Globus pallidus (tissue), 1 donor: ENCODE measurements around the gene RPL37.
"Not testable (repeated sequence)": the region's sequence is repeated elsewhere in the genome, so short reads cannot be mapped to it uniquely, and the experiment has no call there.

Experiments
- DNase-seq: peaks from one replicate; pipeline ENCODE4 v3.0.0-alpha.2; 2015; ENCODE audit warnings: low spot score

RPL37 gene

GRCh38 chr5:40796487-40796889 is 38.5 kb downstream of the RPL37 start:
- DNase-seq: no peak

- not testable (repeated sequence) for DNase-seq
Measured at GRCh38 chr5:40794877-40795276, 40.1 kb downstream of the RPL37 start.

GRCh38 chr5:40794340-40794739 is 40.7 kb downstream of the RPL37 start:
- DNase-seq: not testable (repeated sequence)

- not testable (repeated sequence) for DNase-seq
Measured at GRCh38 chr5:40792691-40793090, 42.3 kb downstream of the RPL37 start.

- DNase-seq: no peak
Measured at GRCh38 chr5:40791715-40792139, 43.3 kb downstream of the RPL37 start.

- DNase-seq: no peak
Measured at GRCh38 chr5:40790947-40791593, 44.0 kb downstream of the RPL37 start.

GRCh38 chr5:40788941-40789340 is 46.1 kb downstream of the RPL37 start:
- DNase-seq: not testable (repeated sequence)

GRCh38 chr5:40787986-40788385 is 47.0 kb downstream of the RPL37 start:
- DNase-seq: no peak

- DNase-seq: not testable (repeated sequence)
Measured at GRCh38 chr5:40786664-40787063, 48.4 kb downstream of the RPL37 start.

- DNase-seq: no peak
Measured at GRCh38 chr5:40784916-40785315, 50.1 kb downstream of the RPL37 start.

GRCh38 chr5:40784027-40784653 is 50.9 kb downstream of the RPL37 start:
- DNase-seq: no peak

GRCh38 chr5:40781843-40782409 is 53.1 kb downstream of the RPL37 start:
- no peak for DNase-seq

- no peak for DNase-seq
Measured at GRCh38 chr5:40780858-40781257, 54.2 kb downstream of the RPL37 start.

GRCh38 chr5:40780199-40780598 is 54.8 kb downstream of the RPL37 start:
- no peak for DNase-seq

- no peak for DNase-seq
Measured at GRCh38 chr5:40779561-40779960, 55.5 kb downstream of the RPL37 start.

- DNase-seq: no peak
Measured at GRCh38 chr5:40778133-40778532, 56.9 kb downstream of the RPL37 start.

GRCh38 chr5:40776658-40776977 is 58.4 kb downstream of the RPL37 start:
- DNase-seq: no peak

GRCh38 chr5:40775846-40776657 is 59.0 kb downstream of the RPL37 start:
- DNase-seq: no peak
